Measurements from ENCODE around the gene CBLL1. TPM values are rescaled to one million over a fixed set of nuclear protein-coding genes. Genes with fewer than 3 reads are reported as not detected.
A peak's percentile ranks its signal among the peaks of the same experiment; 100 is the strongest.

Gene CBLL1
- total RNA-seq, 1 donor from 2014 or later: 24.5 TPM

DNA sequence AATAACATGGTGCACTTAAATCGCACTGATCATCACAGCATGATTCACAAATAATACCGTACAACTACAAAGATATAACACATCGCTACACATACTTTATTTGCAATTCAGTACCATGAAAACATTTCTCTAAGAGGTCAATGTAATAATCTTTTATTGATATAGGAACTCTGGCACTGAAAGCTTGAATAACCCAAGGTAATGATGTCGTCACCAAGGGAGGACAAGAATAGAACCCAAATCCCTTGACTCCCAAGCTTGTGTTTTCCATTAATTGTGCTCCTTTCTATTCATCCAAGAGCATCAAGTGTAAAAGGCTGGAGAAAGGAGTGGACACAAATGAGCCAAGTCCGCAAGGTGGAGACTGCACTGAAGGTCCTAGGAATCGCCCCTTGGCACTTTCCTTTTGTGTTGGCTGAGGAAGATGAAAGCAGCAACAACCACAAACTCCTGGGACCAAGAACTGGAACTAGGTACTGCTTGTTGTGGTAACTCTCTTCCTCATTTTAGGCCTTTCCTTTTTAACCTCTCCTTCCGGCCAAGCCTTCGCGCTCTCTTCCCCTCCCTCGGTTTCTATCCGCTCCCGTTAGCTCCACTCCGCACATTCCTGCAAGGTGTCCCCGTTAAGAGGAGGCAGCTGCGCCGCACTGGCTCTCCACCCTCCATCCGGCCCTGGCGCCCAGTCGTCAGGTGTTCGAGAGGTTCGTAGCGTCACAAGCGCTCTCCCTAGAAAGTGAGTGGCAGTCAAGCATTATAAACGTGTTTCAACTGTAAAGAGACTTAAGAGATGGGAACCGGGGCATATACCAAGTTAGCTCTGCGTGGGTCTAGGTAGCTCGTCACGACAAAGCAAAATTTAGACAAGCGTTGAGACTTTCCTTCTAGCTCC lies 1.0 kb upstream of the CBLL1 start:
- peak; percentile 71 for DNase-seq

DNA sequence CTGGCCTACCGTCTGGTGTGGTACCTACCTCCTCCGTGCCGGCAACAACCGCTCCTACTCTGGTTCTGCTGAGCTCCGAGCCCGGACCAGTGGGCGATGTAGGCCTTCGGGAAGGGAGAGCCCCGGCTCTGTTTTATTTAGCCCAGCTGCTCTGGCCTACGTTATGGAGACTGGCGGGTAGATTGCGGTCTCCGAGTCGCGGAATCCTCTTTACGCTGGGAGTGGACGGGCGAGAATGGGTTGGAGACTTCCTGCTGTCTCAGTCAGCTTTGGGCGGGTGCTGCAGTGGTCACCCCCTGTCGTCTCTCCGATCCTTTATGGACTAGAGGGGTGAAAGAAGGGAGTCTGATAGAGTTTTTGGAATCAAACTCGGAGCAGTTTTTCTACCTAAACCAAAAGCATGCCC lies 406 bp downstream of the CBLL1 start:
- no peak for DNase-seq

DNA sequence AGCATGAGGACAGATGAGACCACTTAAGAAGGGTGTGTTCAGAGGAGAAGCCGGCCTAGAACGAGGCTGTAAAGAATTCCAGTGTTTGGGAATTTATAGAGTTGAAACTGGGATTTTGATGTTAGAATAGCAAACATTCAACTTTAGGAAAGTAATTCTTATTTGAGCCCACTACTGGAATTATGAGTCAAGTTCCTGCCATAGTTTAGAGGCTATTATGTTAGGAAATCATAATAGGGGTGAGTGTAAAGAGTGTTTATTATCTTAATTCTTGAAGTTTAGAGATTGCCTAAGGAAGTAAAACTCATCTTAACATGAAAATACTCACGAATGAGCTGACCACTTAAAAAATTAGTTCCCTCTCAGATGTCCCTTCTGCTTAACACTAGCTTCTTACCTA lies 2.1 kb downstream of the CBLL1 start:
- no peak for DNase-seq

DNA sequence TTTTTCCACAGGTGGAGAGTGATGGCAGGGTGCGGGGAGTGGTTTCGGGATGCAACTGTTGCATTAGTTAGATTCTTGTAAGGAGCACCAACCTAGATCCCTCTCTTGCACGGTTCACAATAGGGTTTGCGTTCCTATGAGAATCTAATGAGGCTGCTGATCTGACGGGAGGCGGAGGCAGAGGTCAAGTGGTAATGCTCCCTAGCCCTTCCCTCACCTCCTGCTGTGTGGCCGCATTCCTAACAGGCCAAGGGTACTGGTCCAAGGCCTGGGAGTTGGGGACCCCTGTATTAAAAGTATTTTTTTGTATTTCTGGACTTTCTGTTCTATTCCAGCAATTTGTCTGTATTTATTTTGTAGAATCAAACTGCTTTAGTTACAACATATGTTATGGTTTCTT lies 7.2 kb downstream of the CBLL1 start:
- DNase-seq: no peak

DNA sequence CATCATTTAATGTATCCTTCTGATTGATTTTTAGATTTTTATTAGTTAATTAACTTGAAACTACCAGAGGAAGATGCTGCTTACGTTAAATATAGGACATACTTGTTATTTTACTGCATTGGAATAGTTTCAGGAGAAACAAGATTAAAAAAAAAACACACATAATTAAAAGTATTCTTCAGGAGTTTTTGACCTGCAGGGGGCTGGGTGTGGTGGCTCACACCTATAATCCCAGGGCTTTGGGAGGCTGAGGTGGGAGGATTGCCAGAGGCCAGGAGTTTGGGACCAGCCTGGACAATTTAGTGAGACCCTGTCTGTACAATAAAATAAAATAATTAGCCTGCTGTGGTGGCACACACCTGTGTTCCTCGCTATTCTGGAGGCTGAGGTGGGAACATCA lies 10.7 kb downstream of the CBLL1 start:
- DNase-seq: no peak

DNA sequence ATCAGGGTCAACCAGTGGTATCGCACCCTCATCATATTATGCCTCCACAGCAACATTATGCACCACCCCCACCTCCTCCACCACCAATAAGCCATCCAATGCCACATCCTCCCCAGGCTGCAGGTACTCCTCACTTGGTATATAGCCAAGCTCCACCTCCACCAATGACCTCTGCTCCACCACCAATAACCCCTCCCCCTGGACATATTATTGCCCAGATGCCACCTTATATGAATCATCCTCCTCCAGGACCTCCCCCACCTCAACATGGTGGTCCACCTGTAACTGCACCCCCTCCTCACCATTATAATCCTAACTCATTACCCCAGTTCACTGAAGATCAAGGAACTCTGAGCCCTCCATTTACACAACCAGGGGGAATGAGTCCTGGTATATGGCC lies 14.7 kb downstream of the CBLL1 start:
- DNase-seq: no peak

DNA sequence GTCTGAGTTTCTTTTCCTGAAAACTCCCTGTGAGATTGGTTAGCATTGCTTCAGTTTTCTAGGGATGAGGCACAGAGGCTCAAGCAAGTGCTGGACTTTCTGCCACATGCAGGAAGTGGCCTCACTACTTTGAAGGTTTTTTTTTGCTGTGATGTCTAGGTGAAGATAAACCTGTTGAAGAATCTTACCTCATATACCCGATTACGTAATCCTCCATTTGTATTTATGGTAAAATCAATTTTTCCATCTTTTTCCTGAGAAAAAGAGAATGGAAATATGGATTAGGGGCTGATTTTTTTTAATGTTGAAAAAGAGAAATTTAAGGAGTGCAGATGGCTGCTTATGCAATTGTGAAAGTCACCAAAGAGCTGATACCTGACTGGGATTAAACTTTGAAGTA lies 23.4 kb downstream of the CBLL1 start:
- DNase-seq: no peak

DNA sequence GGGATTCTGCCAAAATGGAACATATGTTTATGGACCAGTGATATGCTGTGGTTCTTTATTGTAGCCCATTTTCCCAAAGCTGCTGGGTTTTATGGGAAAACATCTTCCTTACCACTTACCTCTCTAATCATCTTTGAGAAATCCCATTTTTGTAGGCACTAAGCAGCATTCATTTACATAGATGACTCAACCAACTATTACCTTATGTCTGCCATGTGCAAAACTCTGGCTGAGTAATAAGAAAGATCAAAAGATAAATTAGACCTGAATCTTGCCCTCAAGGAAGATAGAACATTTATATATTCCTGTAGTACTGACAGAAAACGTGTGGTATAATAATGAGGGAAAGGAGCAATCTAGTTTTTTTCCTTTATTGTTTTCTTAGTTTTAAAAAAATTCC lies 24.3 kb downstream of the CBLL1 start:
- no peak for DNase-seq

DNA sequence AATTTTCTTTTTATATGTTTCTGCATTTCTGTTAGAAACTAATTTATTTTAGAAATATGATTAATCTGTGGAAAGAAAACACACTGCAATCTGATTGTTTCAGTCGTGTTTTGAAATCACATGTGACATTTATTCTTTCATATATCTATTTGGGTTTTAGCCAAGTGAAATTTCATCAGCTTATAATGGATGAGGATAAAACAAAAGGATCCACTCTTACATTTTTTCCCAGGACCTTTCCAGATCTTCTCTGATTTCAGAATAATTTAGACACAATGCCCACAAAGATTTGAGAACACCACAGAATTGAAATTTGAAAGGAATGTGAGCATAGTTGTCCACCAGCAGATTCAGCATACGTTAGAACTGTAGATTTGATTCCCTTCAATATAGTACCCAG lies 29.1 kb downstream of the CBLL1 start:
- DNase-seq: no peak

DNA sequence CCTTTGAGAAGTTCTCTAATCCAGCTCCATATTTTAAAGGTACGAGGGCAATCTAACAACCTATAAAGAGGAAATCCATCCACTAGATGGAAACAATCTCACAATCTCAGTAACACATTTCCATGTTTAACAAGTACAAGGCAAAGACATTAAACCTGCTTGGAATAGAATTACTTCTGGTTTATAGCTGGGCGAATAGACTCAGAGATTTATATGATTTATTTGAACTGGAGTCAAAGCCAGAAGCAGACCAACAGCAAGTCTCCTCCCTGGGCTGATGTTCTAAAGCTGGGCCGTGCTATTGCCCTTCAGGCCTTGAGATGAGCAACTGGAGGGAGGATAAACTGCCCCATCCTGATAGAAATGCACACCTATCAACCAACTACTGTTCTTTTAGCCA lies 33.8 kb downstream of the CBLL1 start:
- DNase-seq: no peak

DNA sequence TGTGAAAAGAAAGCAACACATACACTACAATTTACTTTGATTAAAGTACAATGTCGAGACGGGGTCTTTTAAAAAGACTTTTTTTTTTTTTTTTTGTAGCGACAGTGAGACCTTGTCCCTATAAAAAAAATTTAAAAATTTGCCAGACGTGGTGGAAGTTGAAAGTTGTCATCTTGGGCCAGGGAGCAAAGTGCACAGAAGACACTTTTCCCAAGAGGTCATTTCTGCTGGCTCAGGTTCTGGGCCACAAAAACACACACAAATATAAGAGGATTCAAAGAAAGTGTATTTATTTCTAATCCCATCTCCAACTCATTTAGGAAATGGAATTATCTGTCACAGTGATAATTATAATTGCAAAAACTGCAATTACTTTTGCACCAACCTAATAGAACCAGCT lies 34.3 kb downstream of the CBLL1 start:
- no peak for DNase-seq

DNA sequence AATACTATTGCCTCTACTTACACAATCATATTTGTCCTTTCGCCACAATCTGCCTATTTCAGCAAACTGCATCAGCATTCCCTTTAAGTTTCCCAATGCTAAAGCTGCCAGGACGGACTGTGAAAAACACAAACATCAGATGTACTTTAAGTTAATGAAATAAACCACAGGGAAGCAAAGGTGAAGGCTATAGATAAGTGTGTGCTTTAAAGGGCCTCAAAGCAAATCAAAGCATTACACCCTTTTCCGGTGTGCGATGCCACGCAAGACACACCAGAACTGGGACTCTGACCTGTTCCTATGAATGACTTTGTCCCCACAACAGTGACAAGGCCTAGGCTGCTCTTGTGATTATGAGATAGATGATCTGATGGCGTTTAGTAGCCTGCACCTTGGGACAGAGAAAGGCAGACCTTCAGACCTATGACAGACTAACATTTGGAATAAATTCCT lies 35.7 kb downstream of the CBLL1 start:
- DNase-seq: no peak

DNA sequence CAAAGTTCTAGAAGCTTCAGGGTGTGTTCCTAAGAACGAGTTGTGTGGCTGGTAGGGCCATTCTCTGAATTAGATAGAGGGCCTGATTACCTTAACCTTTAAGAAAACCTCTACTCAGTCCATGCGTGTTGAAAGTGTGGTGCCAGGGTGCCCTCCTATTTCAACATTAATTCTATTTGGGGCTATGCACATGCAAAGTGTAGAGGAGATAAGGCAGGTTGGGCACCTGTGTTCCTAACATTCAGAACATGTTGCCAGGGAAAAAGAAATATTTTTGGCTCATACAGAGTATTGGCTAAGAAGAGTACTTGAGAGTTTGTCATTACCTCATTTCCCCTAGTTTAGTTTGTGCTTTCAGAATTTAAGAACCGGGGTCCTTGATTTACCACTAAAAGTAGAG lies 38.4 kb downstream of the CBLL1 start:
- DNase-seq: no peak

DNA sequence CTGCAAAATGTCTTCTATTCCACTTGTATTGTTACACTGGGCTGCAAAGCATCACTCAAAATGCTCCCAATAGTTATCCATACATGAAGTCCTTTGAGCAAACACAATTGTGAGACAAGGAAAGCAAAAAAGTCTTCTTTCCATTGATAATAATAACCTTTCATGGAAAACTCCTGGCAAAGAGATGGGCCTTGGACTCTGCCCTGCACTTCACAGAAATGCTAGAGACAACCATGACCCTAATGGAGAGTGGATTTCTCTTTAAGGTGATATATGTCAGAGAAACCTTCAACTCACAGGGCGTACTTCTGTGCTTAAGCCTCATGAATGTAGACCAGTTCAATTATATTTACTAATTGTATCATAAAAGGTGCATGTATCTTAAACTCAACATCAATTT lies 39.7 kb downstream of the CBLL1 start:
- DNase-seq: no peak

DNA sequence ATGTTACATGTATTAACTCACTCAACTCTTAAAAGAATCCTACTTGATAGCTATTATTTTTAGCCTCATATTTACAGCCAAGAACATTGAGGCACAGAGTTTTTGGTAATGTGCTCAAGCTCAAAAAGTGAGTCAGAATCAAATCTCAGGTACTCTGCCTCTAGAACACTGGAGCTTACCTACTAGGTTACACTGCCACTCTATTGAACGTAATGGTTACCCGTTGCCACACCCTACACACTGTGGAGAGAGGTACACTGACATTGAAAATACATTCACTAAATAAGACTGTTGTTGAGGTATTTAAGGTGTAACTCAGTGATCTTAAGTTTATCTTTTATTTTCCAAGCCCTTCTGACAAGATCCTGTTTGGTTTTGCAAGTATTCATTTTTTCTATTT lies 41.2 kb downstream of the CBLL1 start:
- DNase-seq: no peak

DNA sequence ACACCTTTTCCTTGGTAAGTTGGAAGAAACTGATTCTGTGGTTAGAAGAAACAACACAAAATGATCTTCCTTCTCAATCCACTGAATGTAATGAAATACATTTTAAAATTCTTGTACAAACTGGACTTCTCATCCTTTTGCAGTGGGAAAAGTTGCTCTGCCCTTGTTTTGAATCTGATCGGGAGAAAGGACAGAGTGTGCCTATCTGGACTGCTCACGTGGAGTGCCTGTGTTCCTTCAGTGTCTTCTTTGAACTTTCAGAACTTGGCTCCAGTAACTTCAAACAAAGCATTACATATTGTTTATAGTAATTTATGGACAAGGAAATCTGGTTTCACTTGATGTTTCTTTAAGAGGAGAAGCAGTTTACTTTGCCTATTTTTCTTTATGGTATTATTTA lies 42.0 kb downstream of the CBLL1 start:
- no peak for DNase-seq

DNA sequence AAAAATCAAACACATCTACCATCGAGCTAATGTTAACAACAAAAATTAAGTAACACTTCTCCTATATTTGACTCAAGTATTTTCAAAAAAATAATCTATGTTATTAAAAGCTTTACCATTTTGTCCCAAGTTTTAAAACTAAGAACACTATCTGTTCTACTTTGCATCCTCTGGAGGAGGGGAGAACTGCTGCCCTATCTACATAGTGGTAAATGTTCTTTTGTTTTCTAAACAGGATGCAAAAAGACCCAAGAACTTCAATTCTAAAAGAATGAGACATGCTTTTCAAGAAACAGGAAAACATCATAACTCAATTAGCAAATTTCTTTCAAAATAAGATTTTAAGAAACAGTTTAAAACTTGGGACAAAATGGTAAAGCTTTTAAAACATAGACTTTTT lies 44.3 kb downstream of the CBLL1 start:
- no peak for DNase-seq

DNA sequence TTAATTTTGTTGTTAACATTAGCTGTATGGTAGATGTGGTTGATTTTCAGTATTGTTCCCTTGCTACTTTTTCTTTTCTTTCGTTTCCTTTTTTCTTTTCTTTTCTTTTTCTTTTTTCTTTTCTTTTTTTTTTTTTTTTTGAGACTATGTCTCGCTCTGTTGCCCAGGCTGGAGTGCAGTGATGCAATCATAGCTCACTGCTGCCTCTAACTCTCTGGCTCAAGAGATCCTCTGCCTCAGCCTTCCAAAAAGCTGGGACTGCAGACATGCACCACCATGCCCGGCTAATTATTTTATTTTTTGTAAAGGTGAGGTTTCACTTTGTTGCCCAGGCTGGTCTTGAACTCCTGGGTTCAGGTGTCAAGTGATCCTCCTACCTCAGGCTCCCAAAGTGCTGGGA lies 44.7 kb downstream of the CBLL1 start:
- DNase-seq: no peak

DNA sequence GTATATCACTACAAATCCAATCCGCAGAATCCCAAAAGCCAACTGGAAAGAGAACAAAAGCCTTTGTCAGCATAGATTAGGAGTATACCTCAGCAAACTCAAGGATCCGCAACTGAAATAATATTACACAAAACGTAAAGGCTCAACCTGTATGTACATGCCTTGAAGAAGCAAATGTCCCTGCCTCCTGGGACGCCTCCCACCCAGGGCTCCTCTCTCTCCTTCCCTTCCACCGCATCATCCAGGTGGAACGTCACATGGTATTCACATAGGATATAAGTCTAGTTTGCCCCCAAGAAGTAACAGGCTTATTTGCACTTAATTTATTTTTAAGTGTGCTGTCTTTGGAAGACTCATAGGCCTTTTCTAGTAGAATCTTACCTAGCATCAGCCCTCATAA lies 45.7 kb downstream of the CBLL1 start:
- DNase-seq: no peak

DNA sequence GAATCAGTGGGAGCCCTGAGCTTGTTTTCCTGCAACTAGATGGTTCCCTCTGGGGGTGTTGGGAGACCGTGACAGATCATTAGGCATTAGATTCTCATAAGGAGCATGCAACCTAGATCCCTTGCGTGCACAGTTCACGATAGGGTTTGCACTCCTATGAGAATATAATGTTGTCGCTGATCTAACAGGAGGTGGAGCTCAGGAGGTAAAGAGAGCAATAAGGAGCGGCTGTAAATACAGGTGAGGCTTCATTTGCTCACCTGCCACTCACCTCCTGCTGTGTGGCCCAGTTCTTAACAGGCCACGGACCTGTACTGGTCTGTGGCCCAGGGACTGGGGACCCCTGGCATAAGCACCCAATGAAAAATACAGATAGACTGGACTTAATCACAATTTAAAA lies 48.4 kb downstream of the CBLL1 start:
- no peak for DNase-seq

DNA sequence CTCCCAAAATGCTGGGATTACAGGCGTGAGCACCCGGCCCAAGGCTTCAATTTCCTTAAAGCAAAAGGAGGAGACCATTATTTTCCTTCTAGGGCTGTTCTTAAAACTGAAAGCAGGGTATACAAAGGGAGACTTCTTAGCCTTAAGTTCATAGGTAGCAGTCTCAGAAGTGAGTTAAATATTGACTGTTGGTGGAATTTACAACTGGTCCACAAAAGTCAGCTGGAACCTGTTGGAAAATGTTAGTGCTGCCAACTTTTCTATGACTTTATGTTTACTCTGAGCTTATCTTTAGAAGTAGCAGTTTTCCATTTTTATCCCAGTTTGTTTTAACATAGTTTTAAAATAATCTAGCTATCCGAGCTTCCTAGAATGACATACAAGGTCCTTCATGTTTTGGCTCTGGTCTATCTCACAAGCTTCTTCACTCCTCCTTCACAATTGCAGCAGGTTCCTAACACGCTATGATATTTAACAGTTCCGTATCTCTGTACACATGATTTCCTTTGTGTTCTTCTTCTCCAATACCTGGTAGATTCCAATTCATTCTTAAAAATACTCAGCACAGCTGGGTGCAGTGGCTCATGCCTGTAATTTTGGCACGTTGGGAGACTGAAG lies 55.8 kb downstream of the CBLL1 start:
- no peak for DNase-seq

DNA sequence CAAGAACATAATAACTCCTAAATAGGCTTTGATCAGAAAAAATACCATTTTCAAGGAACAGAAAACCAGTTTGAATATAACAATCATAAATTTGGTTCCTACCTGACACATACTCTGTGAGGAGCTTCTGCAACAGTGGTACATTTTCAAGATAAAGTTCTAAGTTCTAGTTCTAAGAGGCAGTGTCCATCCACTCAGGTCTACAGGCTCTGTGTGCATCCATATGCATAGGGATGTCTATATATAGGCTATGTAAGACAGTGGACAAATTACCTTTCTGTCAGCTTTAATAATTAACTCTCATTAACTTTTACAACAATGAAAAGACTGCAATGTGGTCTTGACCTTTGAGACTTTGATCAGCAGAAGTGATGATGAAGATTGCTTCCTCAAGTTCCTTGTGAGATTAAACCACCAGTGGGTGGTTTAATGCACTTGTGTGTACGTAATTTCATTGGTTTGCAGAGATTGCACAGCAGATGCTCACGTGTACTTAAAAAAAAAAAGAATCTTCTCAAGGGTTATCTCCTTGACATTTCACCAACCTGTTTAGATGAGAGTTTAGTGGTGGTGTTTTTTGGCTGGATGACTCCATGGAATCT lies 59.2 kb downstream of the CBLL1 start, which contains the start of gene SLC26A3:
TSS of gene SLC26A3 (minus strand) at position 215 of the 602 bp plus-strand sequence. CDS start 8,714 bp downstream, outside the sequence.
- DNase-seq: no peak

DNA sequence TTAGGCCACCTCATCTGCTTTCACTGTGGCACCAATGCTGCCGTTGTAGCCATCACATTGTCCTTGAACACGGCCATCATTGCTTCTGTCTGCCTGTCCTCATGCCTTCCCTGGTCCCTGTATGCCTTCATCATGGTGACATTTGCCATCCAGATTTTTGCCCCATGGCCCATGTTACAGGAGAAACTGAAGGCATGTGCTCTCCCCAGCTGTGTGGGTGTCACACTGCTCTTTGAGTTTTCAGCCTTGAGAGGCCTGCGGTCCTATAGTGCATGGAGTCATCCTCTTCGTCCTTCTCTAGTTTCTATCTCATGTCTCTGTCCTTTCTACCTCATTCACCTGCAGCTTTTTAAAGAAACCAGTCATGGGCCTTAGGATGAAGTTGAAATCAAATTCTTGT lies 65.2 kb downstream of the CBLL1 start:
- DNase-seq: no peak

DNA sequence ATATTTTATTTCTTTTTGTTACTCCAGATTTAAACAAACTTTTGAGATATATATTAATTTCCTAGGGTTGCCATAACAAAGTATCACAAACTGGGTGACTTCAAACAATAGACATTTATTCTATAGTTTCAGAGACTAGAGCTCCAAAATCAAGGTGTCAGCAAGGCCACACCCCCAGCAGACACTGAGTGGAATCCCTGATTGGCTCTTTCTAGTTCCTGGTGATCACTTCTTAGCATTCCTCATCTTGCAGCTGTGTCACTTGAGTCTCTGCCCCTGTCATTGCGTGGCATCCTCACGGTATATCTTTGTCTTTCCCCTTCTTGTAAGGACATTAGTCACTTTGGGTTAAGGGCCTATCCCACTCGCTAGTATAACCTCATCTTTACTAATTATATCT lies 66.7 kb downstream of the CBLL1 start:
- no peak for DNase-seq

Measured in occipital lobe (tissue), 2 donors.